HG03460 (cell line): ENCODE results near the gene CAMK2B.
"Not testable (repeated sequence)": the region's sequence is repeated elsewhere in the genome, so short reads cannot be mapped to it uniquely, and the experiment has no call there.

Experiments used
- ATAC-seq: cut with Tn5 transposase; IDR thresholded peaks from one replicate; pipeline ENCODE4 v1.9.1; 2021; ENCODE audit not compliant: unreplicated experiment

The CAMK2B gene

DNA sequence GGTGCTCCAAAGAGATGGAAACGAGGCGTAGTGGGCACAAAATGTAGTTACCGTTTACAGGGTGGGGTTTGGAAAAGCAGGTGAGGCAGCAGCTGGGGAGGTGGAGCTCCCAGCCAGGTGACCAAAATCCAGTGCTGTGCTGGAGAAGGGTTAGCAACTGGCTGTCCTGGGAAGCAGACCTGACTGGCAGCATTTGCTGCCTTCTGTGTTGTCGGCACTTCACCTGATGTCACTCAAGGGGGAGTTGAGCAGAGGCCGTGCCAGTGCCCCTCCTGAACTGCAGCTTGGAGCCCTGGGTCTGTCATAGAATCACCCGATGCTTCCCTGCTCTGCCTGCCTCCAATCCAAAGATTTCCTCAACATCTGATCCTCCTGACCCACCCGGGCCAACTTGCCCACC, 148.9 kb downstream of the CAMK2B start:
- no peak for ATAC-seq

DNA sequence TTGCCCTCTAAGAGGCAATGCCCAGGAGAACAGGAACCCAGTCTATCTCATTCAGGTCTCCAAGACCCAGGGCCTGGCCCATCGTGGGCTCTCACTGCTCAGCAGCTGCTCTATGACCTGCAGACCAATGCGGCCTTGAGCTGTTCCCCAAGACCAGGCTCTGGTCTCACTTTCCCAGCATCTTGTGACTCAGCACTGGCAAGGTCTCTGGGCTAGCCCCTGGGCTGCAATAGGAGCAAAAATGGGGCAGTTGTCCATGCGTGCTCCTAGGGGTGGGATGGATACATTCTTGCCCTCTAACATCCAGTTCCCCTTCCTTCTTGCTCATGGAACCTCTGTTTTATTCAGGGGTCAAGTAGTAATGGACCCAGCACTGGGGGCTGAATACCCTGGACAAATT, 149.7 kb downstream of the CAMK2B start:
- ATAC-seq = no peak

DNA sequence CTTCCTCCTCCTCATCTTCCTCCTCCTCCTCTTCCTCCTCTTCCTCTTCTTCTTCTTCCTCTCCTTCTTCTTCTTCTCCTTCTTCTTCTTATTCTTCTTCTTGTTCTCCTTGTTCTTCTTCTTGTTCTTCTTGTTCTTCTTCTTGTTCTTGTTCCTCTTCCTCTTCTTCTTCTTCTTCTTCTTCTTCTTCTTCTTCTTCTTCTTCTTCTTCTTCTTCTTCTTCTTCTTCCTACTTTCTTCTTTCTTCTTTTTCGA, 150.8 kb downstream of the CAMK2B start:
- not testable (repeated sequence) for ATAC-seq

DNA sequence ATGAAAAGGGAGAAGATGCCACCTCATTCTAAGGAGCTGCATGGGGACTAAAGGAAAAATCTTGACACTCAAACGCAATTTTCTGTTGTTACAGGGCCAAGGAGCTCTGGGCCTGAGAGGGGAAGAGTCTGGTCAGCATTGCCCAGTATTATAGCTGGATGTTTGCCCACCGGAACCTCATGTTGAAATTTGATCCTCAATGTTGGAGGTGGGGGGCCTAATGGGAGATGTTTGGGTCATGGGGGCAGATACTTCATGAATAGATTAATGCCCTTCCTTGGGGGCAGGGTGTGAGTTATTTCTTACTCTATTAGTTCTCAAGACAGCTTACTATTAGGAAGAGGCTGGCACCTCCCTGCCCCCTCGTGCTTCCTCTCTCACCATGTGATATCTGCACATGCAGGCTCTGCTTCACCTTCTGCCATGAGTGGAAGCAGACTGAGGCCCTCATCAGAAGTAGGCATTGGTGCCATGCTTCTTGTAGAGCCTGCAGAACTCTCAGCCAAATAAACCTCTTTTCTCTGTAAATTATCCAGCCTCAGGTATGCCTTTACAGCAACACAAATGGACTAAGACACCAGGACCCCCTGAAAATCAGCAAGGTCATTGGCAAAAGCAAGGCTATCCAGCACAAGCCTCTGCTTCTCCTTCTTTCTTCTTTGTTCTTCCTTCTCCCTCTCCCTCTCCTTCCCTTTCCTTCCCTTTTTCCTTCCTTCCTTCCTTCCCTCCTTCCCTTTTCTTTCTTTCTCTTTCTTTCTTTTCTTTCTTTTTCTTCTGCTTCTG, 151.3 kb downstream of the CAMK2B start:
- ATAC-seq = no peak

DNA sequence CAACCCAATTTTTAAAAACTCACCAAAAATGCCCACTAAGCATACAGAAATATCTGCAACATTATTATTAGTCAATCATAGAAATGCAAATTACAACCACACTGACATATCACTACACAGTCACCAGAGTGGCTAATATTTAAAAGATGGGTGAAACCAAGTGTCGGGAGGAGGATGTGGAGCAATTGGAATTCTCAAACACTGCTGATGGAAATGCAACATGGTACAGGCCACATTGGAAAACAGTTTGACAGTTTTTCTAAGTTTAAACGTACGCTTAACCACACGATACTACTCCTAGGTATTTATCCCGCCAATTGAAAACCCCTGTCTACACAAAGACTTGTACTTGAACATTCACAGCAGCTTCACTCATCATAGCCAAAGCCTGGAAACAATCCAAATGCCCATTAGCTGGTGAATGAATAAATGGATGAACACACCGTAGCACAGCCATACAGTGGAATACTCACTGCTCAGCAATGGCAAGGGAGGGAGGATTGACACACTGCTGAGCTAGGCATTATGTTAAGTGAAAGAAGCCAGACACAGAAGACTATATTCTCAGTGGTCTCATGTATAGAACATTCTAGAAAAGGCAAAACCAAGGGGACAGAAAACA, 152.5 kb downstream of the CAMK2B start:
- ATAC-seq = no peak

DNA sequence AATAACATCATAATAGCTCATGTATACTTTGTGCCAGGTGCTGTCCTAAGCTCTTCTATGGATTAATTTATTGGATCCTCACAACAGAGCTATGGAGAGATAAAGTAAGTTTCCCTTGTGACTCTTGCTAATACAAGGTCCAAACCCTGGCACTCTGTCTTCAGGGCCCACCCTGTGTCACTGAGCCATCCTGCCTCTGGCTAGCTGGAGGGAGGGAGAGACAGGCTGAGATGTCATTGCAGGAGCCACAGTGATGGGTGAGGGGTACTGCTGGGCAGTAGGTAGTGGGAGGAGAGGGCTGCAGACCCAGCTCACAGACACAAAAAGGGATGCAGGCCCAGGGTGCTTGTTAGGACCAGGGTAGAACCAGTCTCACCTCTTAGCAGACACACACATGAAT, 153.0 kb downstream of the CAMK2B start:
- ATAC-seq = no peak

DNA sequence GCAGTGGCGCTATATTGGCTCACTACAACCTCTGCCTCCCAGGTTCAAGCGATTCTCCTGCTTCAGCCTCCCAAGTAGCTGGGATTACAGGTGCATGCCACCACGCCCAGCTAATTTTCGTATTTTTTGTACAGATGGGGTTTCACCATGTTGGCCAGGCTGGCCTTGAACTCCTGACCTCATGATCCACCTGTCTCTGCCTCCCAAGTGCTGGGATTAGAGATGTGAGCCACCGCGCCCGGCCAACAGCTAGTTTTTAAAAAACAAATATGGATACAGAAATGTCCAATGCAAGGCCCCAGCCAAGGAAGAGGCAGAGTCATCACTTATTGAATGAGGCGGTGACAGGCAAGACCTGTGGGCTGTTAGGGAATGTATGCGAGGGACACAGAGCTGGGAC, 153.5 kb downstream of the CAMK2B start:
- not testable (repeated sequence) for ATAC-seq

DNA sequence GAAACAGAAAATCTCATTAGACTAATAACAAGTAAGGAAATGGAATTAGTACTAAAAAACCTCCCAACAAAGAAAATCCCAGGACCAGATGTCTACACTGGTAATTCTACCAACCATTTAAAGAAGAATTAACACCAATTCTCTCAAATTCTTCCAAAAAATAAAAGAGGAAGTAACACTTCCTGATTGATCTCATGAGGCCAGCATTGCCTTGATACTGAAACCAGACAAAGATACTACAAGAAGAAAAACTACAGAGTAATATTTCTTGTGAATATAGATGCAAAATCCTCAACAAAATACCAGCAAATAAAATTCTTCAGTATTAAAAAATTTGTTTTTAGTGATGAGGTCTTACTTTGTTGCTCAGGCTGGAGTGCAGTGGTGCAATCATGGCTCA, 157.5 kb downstream of the CAMK2B start:
- ATAC-seq = no peak
